22Rv1 (cell line): Measurements from ENCODE around the gene RAD51AP2.

Source experiments
- ZFX ChIP-seq: fragments of 450-650 bp; IDR thresholded peaks from 2 replicates; pipeline ENCODE4 v1.6.1; 2017; ENCODE audit warnings: antibody characterized with exemption, borderline replicate concordance
- TF ChIP-seq, protein P1 (sequence below): fragments of 450-650 bp; IDR thresholded peaks from 2 replicates; pipeline ENCODE4 v1.5.1; 2017; ENCODE audit warnings: mild to moderate bottlenecking

DNA sequence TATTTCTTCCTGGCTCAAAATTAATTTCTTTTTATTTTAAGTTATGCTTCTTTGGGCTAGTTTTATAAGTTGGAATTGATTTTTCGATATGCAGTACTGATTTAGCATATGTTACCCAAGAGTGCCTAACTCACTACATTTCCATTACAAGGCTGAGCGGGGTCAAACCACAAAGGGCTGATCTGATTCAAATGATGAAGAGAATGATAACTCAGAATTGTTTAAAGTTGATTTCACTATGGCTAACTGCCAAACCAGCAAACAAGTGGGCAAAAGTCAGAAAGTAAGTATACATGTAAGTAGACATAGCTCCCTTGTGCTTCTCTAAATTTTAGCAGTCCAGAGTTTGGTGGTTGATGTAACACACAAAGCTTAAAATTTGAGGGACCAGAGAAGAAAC is 35.6 kb downstream of the RAD51AP2 start:
- TF ChIP-seq, protein P1, sequence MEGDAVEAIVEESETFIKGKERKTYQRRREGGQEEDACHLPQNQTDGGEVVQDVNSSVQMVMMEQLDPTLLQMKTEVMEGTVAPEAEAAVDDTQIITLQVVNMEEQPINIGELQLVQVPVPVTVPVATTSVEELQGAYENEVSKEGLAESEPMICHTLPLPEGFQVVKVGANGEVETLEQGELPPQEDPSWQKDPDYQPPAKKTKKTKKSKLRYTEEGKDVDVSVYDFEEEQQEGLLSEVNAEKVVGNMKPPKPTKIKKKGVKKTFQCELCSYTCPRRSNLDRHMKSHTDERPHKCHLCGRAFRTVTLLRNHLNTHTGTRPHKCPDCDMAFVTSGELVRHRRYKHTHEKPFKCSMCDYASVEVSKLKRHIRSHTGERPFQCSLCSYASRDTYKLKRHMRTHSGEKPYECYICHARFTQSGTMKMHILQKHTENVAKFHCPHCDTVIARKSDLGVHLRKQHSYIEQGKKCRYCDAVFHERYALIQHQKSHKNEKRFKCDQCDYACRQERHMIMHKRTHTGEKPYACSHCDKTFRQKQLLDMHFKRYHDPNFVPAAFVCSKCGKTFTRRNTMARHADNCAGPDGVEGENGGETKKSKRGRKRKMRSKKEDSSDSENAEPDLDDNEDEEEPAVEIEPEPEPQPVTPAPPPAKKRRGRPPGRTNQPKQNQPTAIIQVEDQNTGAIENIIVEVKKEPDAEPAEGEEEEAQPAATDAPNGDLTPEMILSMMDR: no peak
- TF ChIP-seq ZFX: no peak
